ENCODE data around the gene ILDR1. TPM values are rescaled to one million over a fixed set of nuclear protein-coding genes. Genes with fewer than 3 reads are reported as not detected.

ILDR1 gene
- total and polyA plus RNA-seq, 12 donors: 0.32 to 5.6 (median 2.4) TPM; not detected in 1

GRCh38 chr3:122019493-122019892, 2.6 kb downstream of the ILDR1 start:
- intact Hi-C loops (cut with DNase I): no loop called here
- H3K36me3 ChIP-seq (replicated peaks in 1 of 2): no peaks in the 10 kb centered on the region
- peaks cover 8% of the 10 kb centered on the region for H3K27me3 ChIP-seq
- no peaks in the 10 kb centered on the region for H3K9me3 ChIP-seq (replicated peaks in 1 of 3)
- no peak overlapping the region for H3K27ac ChIP-seq
- no peak for DNase-seq
- TF ChIP-seq POLR2A (IDR thresholded peaks at IDR 0.05) (no peak), CTCF (IDR thresholded peaks at IDR 0.05) (no peak)
- H3K4me1 ChIP-seq (replicated peaks in 1 of 2): no peaks in the 10 kb centered on the region
- no peak overlapping the region for H3K4me3 ChIP-seq

GRCh38 chr3:122014741-122015140, 7.3 kb downstream of the ILDR1 start:
- WGBS, 4 donors: 70 to 100% (median 91%) methylated on average over 1 of the region's 1 CpG
- TF ChIP-seq CTCF (IDR thresholded peaks at IDR 0.05) (no peak), POLR2A (IDR thresholded peaks at IDR 0.05) (no peak)
- DNase-seq: no peak
- no peaks in the 10 kb centered on the region for H3K4me1 ChIP-seq (replicated peaks in 1 of 2)
- no peaks in the 10 kb centered on the region for H3K36me3 ChIP-seq (replicated peaks in 1 of 2)
- H3K9me3 ChIP-seq (replicated peaks in 1 of 3): no peaks in the 10 kb centered on the region
- no peak overlapping the region for H3K27ac ChIP-seq
- intact Hi-C loops (cut with DNase I): no loop called here
- H3K27me3 ChIP-seq: no peaks in the 10 kb centered on the region
- no peak overlapping the region for H3K4me3 ChIP-seq

DNA sequence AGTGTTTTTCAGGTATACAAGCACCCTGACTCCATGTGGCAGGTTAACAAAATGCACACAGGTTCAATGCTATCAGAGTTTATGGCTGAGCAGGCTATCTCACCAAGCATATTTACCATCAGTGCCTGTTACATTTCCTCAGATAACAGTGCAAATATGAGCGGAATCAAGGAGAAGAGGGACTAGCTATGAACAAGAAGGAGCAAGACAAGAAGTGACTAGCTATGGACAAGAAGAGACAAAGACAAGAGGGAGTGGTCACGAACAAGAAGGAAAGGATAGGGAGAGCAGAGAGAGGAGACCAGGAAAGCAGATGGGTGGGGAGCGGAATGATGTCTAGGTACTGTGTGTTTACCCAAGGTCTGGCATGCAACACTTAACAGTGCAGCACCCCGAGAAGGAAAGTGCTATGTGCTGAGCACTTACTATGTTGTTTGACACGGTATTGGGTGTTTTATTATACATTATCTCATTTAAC, 8.6 kb downstream of the ILDR1 start:
- 70 to 80% (median 79%) methylated on average over 5 of the region's 5 CpGs for WGBS, 4 donors
- Histone ChIP-seq H3K36me3 (replicated peaks in 1 of 2) (no peaks in the 10 kb centered on the region), H3K4me1 (replicated peaks in 1 of 2) (no peaks in the 10 kb centered on the region), H3K27me3 (no peaks in the 10 kb centered on the region), H3K4me3 (no peak overlapping the region), H3K9me3 (replicated peaks in 1 of 3) (no peaks in the 10 kb centered on the region), H3K27ac (no peak overlapping the region)
- TF ChIP-seq POLR2A (IDR thresholded peaks at IDR 0.05) (no peak), CTCF (IDR thresholded peaks at IDR 0.05) (no peak)
- DNase-seq: no peak
- intact Hi-C loops (cut with DNase I): no loop called here

GRCh38 chr3:122012821-122013220, 9.2 kb downstream of the ILDR1 start:
- TF ChIP-seq POLR2A (IDR thresholded peaks at IDR 0.05) (no peak), CTCF (IDR thresholded peaks at IDR 0.05) (no peak)
- Histone ChIP-seq H3K36me3 (replicated peaks in 1 of 2) (no peaks in the 10 kb centered on the region), H3K27ac (no peak overlapping the region), H3K4me1 (replicated peaks in 1 of 2) (no peaks in the 10 kb centered on the region), H3K4me3 (no peak overlapping the region), H3K27me3 (no peaks in the 10 kb centered on the region), H3K9me3 (replicated peaks in 1 of 3) (no peaks in the 10 kb centered on the region)
- 79 to 100% (median 95%) methylated on average over 1 of the region's 1 CpG for WGBS, 4 donors
- DNase-seq: no peak
- intact Hi-C loops (cut with DNase I): no loop called here

Measured in adrenal gland (tissue), 12 donors.